Trophoblast cell (in vitro differentiated cells and primary cell): ENCODE measurements around the gene METRNL.

Experiments used
- DNase-seq, 2 donors: peaks; one replicate each; pipeline ENCODE4 v3.0.0-alpha.2; 2016
- H2AFZ ChIP-seq: 2 replicates; pipeline ENCODE4 v1.6.1; 2013; ENCODE audit warnings: low read length, moderate library complexity, mild to moderate bottlenecking; ENCODE audit not compliant: insufficient read depth, poor library complexity
- H2AK5ac ChIP-seq: 2 replicates; pipeline ENCODE4 v1.6.1; 2013; ENCODE audit warnings: mild to moderate bottlenecking, low read length
- H2BK120ac ChIP-seq: 2 replicates; pipeline ENCODE4 v1.6.1; 2013; ENCODE audit warnings: low read length, mild to moderate bottlenecking, moderate library complexity; ENCODE audit not compliant: insufficient read depth, poor library complexity
- H2BK12ac ChIP-seq: 2 replicates; pipeline ENCODE4 v1.6.1; 2013; ENCODE audit warnings: mild to moderate bottlenecking, low read length, moderate library complexity
- H2BK5ac ChIP-seq: 2 replicates; pipeline ENCODE4 v1.6.1; 2013; ENCODE audit warnings: low read length, low read depth, moderate library complexity, mild to moderate bottlenecking; ENCODE audit not compliant: poor library complexity
- H3K14ac ChIP-seq: 2 replicates; pipeline ENCODE4 v1.6.1; 2013; ENCODE audit warnings: mild to moderate bottlenecking, low read length
- H3K18ac ChIP-seq: 2 replicates; pipeline ENCODE4 v1.6.1; 2013; ENCODE audit warnings: mild to moderate bottlenecking, low read length
- H3K23ac ChIP-seq: 2 replicates; pipeline ENCODE4 v1.6.1; 2013; ENCODE audit warnings: low read length
- H3K27ac ChIP-seq: 2 replicates; pipeline ENCODE4 v1.5.1; 2013; ENCODE audit warnings: low read depth, mild to moderate bottlenecking, inconsistent platforms, low read length, moderate library complexity
- H3K27me3 ChIP-seq: 2 replicates; pipeline ENCODE4 v1.6.1; 2013; ENCODE audit warnings: inconsistent platforms, mild to moderate bottlenecking, low read length, moderate library complexity; ENCODE audit not compliant: insufficient read depth
- H3K36me3 ChIP-seq, 2 experiments: 1 replicate in 1 of 2; 2 replicates in 1 of 2; pipeline ENCODE4 v1.6.1; 2013; ENCODE audit warnings: low read length in 2 of 2, mild to moderate bottlenecking in 2 of 2, moderate library complexity in 1 of 2; ENCODE audit not compliant: insufficient read depth in 2 of 2, control insufficient read depth in 1 of 2
- H3K4ac ChIP-seq: 2 replicates; pipeline ENCODE4 v1.6.1; 2013; ENCODE audit warnings: low read depth, mild to moderate bottlenecking, low read length, moderate library complexity
- H3K4me1 ChIP-seq, 2 experiments: 1 replicate in 1 of 2; 2 replicates in 1 of 2; pipeline ENCODE4 v1.6.1; 2013; ENCODE audit warnings: low read length in 2 of 2, mild to moderate bottlenecking in 2 of 2, moderate library complexity in 1 of 2; ENCODE audit not compliant: insufficient read depth in 2 of 2, control insufficient read depth in 1 of 2
- H3K4me2 ChIP-seq: 2 replicates; pipeline ENCODE4 v1.6.1; 2013; ENCODE audit warnings: inconsistent platforms, mild to moderate bottlenecking, low read length, moderate library complexity
- H3K4me3 ChIP-seq: 2 replicates; pipeline ENCODE4 v1.5.1; 2013; ENCODE audit warnings: mild to moderate bottlenecking, low read depth, low read length, inconsistent platforms
- H3K79me1 ChIP-seq: one replicate; pipeline ENCODE4 v1.6.1; 2013; ENCODE audit warnings: low read length
- H3K79me2 ChIP-seq: 2 replicates; pipeline ENCODE4 v1.6.1; 2013; ENCODE audit warnings: low read length, mild to moderate bottlenecking; ENCODE audit not compliant: control insufficient read depth, insufficient read depth, poor library complexity
- H3K9ac ChIP-seq: 2 replicates; pipeline ENCODE4 v1.6.1; 2013; ENCODE audit warnings: mild to moderate bottlenecking, low read length
- H3K9me3 ChIP-seq: 2 replicates; pipeline ENCODE4 v1.6.1; 2013; ENCODE audit warnings: low read depth, mild to moderate bottlenecking, control low read depth, inconsistent platforms, low read length; ENCODE audit not compliant: insufficient read depth
- H4K12ac ChIP-seq: 2 replicates; pipeline ENCODE4 v1.6.1; 2013; ENCODE audit warnings: low read depth, mild to moderate bottlenecking, low read length, moderate library complexity
- H4K8ac ChIP-seq: 2 replicates; pipeline ENCODE4 v1.6.1; 2013; ENCODE audit warnings: low read depth, mild to moderate bottlenecking, low read length, moderate library complexity
- H4K91ac ChIP-seq: one replicate; pipeline ENCODE4 v1.6.1; 2013; ENCODE audit warnings: low read depth, mild to moderate bottlenecking, low read length, moderate library complexity
- WGBS: extraction: QIAGEN DNeasy Blood & Tissue Kit; methylation state at CpG from one replicate; pipeline ENCODE4 v1.1.7; 2013; ENCODE audit warnings: missing lambda C conversion rate; ENCODE audit not compliant: insufficient read length, insufficient coverage; ENCODE audit errors: extremely low coverage; 5-methylcytosine and 5-hydroxymethylcytosine counted together

Gene METRNL

DNA sequence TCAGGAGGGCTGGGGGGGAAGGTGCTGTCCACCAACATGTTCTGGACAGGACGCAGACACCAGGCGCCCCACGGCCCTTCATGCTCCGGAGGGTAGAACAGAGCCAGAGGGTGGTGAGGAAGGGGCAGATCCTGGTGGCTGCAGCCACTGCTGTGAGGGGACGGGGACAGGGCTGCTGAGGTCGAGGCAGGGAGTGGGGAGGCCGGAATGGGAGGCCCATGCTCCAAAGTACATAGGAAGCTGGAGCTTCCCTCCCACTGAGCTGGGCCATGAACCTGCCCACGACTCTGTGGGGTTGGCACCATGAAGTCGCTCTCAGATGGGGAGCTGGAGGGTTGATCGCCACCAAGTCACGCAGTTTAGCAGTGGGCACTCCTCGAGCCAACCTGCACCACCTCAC is 8.0 kb upstream of the METRNL start:
- Histone ChIP-seq H3K9ac (no peak overlapping the region), H3K23ac (no peak overlapping the region), H3K36me3 (no peaks in the 10 kb centered on the region), H3K27me3 (no peaks in the 10 kb centered on the region), H3K9me3 (peaks cover 5% of the 10 kb centered on the region), H3K79me1 (peaks cover 2% of the 10 kb centered on the region), H3K4me2 (no peak overlapping the region), H2AFZ (no peak overlapping the region), H3K18ac (no peak overlapping the region), H4K91ac (no peak overlapping the region), H3K14ac (no peak overlapping the region), H3K4me1 (peaks cover 0 to 8% of the 10 kb centered on the region in 2 experiments), H3K27ac (no peak overlapping the region), H4K8ac (no peak overlapping the region), H3K79me2 (no peaks in the 10 kb centered on the region), H3K4me3 (no peak overlapping the region), H2BK5ac (no peak overlapping the region), H2AK5ac (no peak overlapping the region), H3K4ac (no peak overlapping the region), H4K12ac (no peak overlapping the region), H2BK120ac (no peak overlapping the region), H2BK12ac (no peak overlapping the region)
- WGBS, result no CpG with 5 or more reads among the region's 12 CpGs
- DNase-seq, result no peak

DNA sequence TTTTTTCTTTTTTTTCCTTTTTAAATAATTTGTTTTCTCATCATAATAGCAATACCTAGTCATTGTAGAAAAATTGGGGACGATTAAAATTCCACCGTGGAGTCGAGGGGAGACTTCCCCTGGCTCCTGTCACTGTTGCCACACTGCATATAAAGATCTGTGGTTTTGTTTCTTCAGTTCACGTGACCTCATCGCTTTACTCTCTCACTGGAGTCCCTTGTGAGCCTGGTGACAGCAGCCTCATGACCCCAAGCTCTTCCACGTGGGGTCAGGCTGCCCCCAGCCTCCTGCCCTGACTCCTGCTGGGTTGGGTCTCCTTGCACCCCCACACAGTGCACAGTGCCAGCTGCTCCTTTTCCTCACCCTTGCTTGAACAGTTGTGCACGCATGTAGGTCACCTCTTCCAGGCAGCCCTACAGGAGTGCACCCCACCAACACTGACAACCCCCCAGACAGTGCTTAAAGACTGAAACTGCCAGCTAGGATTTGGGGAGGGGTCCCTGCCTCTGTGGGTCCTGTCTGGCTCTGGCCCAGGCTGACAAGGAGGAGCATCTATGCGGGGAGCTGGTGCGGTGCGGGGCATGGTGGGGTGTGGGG is 7.3 kb upstream of the METRNL start:
- Histone ChIP-seq H3K27ac (no peak overlapping the region), H3K4ac (no peak overlapping the region), H4K8ac (no peak overlapping the region), H3K18ac (no peak overlapping the region), H3K79me2 (no peaks in the 10 kb centered on the region), H3K9me3 (peaks cover 5% of the 10 kb centered on the region), H3K14ac (no peak overlapping the region), H3K4me1 (peaks cover 0 to 8% of the 10 kb centered on the region in 2 experiments), H2AFZ (no peak overlapping the region), H3K27me3 (no peaks in the 10 kb centered on the region), H2AK5ac (no peak overlapping the region), H3K79me1 (peaks cover 2% of the 10 kb centered on the region), H2BK5ac (no peak overlapping the region), H3K36me3 (no peaks in the 10 kb centered on the region), H3K4me2 (no peak overlapping the region), H2BK12ac (no peak overlapping the region), H3K23ac (no peak overlapping the region), H4K12ac (no peak overlapping the region), H2BK120ac (no peak overlapping the region), H4K91ac (no peak overlapping the region), H3K4me3 (no peak overlapping the region), H3K9ac (no peak overlapping the region)
- WGBS, result no CpG with 5 or more reads among the region's 10 CpGs
- peak in 1 of 2 donors; percentile 12 for DNase-seq

DNA sequence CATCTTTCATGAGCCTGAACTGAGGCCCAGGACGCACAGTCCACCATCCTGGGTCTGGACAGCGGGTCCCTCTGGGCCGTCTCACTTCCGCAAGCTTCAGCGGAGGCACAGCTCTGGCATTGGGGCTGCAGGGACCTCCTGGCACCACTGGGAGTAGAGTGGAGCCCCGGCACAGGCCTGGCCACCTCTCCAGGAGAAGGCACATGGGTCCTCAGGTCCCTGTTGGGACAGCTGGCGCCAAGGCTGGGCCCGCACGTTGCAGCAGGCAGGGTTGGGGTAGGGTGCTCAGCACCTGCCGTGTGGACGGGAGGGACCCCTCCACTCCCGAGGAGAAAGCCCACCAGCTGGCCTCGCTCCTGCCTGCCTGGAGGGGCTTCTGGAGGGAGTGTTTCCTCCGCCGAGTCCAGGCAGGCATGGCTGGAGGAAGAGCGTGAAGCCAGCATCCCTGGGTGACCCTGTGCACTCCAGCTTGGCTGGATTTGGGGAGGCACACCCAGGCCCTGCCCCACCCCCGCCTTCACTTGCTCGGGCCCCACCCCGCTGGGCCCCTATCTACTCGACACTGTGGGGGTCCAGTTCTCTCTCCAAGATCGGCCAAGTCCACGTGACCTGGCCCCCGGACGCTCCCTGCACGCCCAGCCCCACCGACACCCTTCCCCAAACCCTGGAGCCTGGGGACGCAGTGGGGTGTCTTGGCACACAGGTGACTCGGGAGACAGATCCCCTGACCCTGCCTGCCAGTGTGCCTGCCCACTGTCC is 6.6 kb upstream of the METRNL start:
- no peak overlapping the region for H3K18ac ChIP-seq
- no peak overlapping the region for H2BK5ac ChIP-seq
- peaks cover 5% of the 10 kb centered on the region for H3K9me3 ChIP-seq
- DNase-seq, result no peak
- H3K79me2 ChIP-seq, result no peaks in the 10 kb centered on the region
- no peak overlapping the region for H3K4me2 ChIP-seq
- no peaks in the 10 kb centered on the region for H3K36me3 ChIP-seq
- peaks cover 2% of the 10 kb centered on the region for H3K79me1 ChIP-seq
- H3K27me3 ChIP-seq, result peaks cover 2% of the 10 kb centered on the region
- H3K4ac ChIP-seq, result no peak overlapping the region
- no peak overlapping the region for H4K12ac ChIP-seq
- H2AK5ac ChIP-seq, result no peak overlapping the region
- H3K4me3 ChIP-seq, result no peak overlapping the region
- no peak overlapping the region for H2AFZ ChIP-seq
- no peak overlapping the region for H2BK12ac ChIP-seq
- H3K14ac ChIP-seq, result no peak overlapping the region
- WGBS, result no CpG with 5 or more reads among the region's 28 CpGs
- no peak overlapping the region for H3K27ac ChIP-seq
- H2BK120ac ChIP-seq, result no peak overlapping the region
- no peak overlapping the region for H4K8ac ChIP-seq
- no peak overlapping the region for H4K91ac ChIP-seq
- peaks cover 0 to 8% of the 10 kb centered on the region in 2 experiments for H3K4me1 ChIP-seq
- no peak overlapping the region for H3K23ac ChIP-seq
- no peak overlapping the region for H3K9ac ChIP-seq

DNA sequence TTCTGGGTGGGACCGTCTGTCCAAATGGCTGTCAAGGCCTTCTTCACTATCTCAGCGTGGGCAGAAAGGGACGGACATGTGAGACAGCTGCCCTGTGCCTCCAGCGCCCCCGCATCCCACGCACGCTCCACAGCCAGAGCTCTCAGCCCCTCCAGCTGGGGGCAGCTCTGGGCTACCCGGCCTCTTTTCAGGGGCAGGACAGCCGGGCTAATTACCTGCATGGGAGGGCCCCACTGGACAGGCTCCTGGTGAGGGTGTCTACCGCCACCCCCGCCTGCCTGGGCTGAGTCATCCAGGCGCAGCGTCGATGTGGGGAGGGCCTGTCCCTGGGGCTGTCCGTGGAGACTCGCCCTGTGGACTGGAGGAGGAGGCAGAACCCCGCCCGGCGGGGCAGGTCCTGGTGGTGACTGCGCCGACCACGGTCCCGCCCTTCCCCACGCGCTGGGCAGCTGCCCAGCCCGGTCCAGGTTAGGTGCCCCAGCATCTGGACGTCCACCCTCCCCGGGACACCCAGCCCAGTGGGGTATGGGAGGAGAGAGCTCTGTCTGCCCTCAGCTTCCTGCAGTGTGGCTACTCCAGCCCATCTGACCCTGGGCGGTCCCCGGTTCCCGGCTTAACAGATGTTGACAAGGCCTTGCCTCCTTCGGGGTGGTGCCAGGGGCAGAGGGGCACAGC is 5.9 kb upstream of the METRNL start:
- no peak overlapping the region for H2AK5ac ChIP-seq
- H2AFZ ChIP-seq, result no peak overlapping the region
- no peak overlapping the region for H3K14ac ChIP-seq
- DNase-seq, result peak in 1 of 2 donors; percentile 41
- no peak overlapping the region for H3K18ac ChIP-seq
- no peak overlapping the region for H4K91ac ChIP-seq
- H4K12ac ChIP-seq, result no peak overlapping the region
- H2BK120ac ChIP-seq, result no peak overlapping the region
- peaks cover 4% of the 10 kb centered on the region for H3K27me3 ChIP-seq
- peak overlapping the region; percentile 50 for H2BK12ac ChIP-seq
- H3K23ac ChIP-seq, result no peak overlapping the region
- no peak overlapping the region for H3K4ac ChIP-seq
- no peak overlapping the region for H4K8ac ChIP-seq
- H3K79me2 ChIP-seq, result no peaks in the 10 kb centered on the region
- no peak overlapping the region for H2BK5ac ChIP-seq
- no peak overlapping the region for H3K9ac ChIP-seq
- no CpG with 5 or more reads among the region's 32 CpGs for WGBS
- H3K4me2 ChIP-seq, result no peak overlapping the region
- peaks cover 3 to 11% of the 10 kb centered on the region in 2 experiments for H3K4me1 ChIP-seq
- H3K27ac ChIP-seq, result no peak overlapping the region
- peaks cover 2% of the 10 kb centered on the region for H3K79me1 ChIP-seq
- no peak overlapping the region for H3K4me3 ChIP-seq
- H3K9me3 ChIP-seq, result peaks cover 5% of the 10 kb centered on the region
- H3K36me3 ChIP-seq, result no peaks in the 10 kb centered on the region
